NCI-H2196 (cell line): ENCODE data around the gene ANKRD22.
"Not testable (repeated sequence)": the region's sequence is repeated elsewhere in the genome, so short reads cannot be mapped to it uniquely, and the experiment has no call there.

Source experiments
- DNase-seq: peaks from one replicate; lab custom pipeline; 2025; ENCODE audit not compliant: unreplicated experiment; lab: John Stamatoyannopoulos, UW

ANKRD22 gene

GRCh38 chr10:88851706-88852105, at the start of gene ANKRD22:
TSS of gene ANKRD22 (minus strand) at chr10:88851844. CDS start at chr10:88851607, 237 bp downstream.
- peak; percentile 38 for DNase-seq

- no peak for DNase-seq
Observed at GRCh38 chr10:88899886-88900285, 48.2 kb upstream of the ANKRD22 start.

GRCh38 chr10:88898727-88899126, 47.1 kb upstream of the ANKRD22 start:
- DNase-seq, result no peak

- no peak for DNase-seq
Observed at GRCh38 chr10:88896994-88897853, 45.6 kb upstream of the ANKRD22 start.

- DNase-seq, result no peak
Observed at GRCh38 chr10:88896372-88896993, 44.8 kb upstream of the ANKRD22 start.

- no peak for DNase-seq
Observed at GRCh38 chr10:88895250-88895649, 43.6 kb upstream of the ANKRD22 start.

- no peak for DNase-seq
Observed at GRCh38 chr10:88893611-88894010, 42.0 kb upstream of the ANKRD22 start.

GRCh38 chr10:88892222-88892967, 40.8 kb upstream of the ANKRD22 start:
- DNase-seq, result no peak

GRCh38 chr10:88890681-88891381, 39.2 kb upstream of the ANKRD22 start:
- no peak for DNase-seq

GRCh38 chr10:88889559-88890337, 38.1 kb upstream of the ANKRD22 start:
- DNase-seq, result no peak

- DNase-seq, result no peak
Observed at GRCh38 chr10:88888810-88889445, 37.3 kb upstream of the ANKRD22 start.

- DNase-seq, result no peak
Observed at GRCh38 chr10:88886557-88886956, 34.9 kb upstream of the ANKRD22 start.

- DNase-seq, result no peak
Observed at GRCh38 chr10:88883448-88883809, 31.8 kb upstream of the ANKRD22 start.

- DNase-seq, result not testable (repeated sequence)
Observed at GRCh38 chr10:88882646-88883447, 31.2 kb upstream of the ANKRD22 start.

- no peak for DNase-seq
Observed at GRCh38 chr10:88881922-88882645, 30.4 kb upstream of the ANKRD22 start.

GRCh38 chr10:88881320-88881719, 29.7 kb upstream of the ANKRD22 start:
- no peak for DNase-seq

- DNase-seq, result peak; percentile 54
Observed at GRCh38 chr10:88880282-88881076, 28.8 kb upstream of the ANKRD22 start.
